ENCODE results near the gene CADM1. TPM values are rescaled to one million over a fixed set of nuclear protein-coding genes. Genes with fewer than 3 reads are reported as not detected.
A peak's percentile ranks its signal among the peaks of the same experiment; 100 is the strongest.

Gene CADM1
- total and polyA plus RNA-seq, 8 donors, result 0.58 to 29.7 (median 5.3) TPM

- WGBS, 5 donors, result 83 to 93% (median 86%) methylated on average over 2 of the region's 2 CpGs
- Histone ChIP-seq H3K4me3 (no peak overlapping the region), H3K9me3 (no peaks in the 10 kb centered on the region), H3K36me3 (no peaks in the 10 kb centered on the region), H3K27me3 (no peaks in the 10 kb centered on the region), H3K4me1 (no peaks in the 10 kb centered on the region), H3K27ac (no peak overlapping the region)
- TF ChIP-seq EP300 (IDR thresholded peaks at IDR 0.05) (no peak), CTCF (IDR thresholded peaks at IDR 0.05) (no peak), POLR2AphosphoS5 (IDR thresholded peaks at IDR 0.05) (no peak), POLR2A (IDR thresholded peaks at IDR 0.05) (no peak)
- DNase-seq, result no peak
- intact Hi-C loops (cut with DNase I; ENCODE audit: low total_unique reads), result no loop called here
These were observed 158.4 kb downstream of the CADM1 start for GRCh38 chr11:115345840-115346239.

DNA sequence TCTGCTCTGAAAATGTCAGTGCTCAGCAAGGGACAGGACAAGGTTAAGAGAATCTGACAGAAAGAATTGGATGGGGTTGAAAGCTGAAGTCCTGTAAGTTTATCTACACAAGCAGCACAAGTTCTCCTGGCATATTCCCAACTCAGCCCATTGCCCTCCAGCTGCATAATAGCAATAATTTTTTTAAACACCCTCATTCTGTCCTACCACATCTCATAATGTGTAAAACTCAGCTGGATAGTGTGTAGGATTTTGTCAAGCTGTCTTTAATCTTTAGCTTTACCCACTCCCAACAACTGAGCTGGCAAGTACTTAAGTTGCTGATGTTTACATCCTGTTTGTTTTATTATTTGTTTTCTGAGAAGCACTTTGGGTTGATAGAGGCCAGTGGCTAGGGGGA is 158.9 kb downstream of the CADM1 start:
- peak in 1 of 2 donors; percentile 12 for DNase-seq
- intact Hi-C loops (cut with DNase I; ENCODE audit: low total_unique reads), result no loop called here
- Histone ChIP-seq H3K36me3 (no peaks in the 10 kb centered on the region), H3K4me1 (no peaks in the 10 kb centered on the region), H3K9me3 (no peaks in the 10 kb centered on the region), H3K27me3 (no peaks in the 10 kb centered on the region), H3K27ac (no peak overlapping the region), H3K4me3 (no peak overlapping the region)
- no peak for TF ChIP-seq POLR2AphosphoS5 (IDR thresholded peaks at IDR 0.05)
- no peak for TF ChIP-seq CTCF (IDR thresholded peaks at IDR 0.05)
- TF ChIP-seq EP300 (IDR thresholded peaks at IDR 0.05), result no peak
- TF ChIP-seq POLR2A (IDR thresholded peaks at IDR 0.05), result no peak

DNA sequence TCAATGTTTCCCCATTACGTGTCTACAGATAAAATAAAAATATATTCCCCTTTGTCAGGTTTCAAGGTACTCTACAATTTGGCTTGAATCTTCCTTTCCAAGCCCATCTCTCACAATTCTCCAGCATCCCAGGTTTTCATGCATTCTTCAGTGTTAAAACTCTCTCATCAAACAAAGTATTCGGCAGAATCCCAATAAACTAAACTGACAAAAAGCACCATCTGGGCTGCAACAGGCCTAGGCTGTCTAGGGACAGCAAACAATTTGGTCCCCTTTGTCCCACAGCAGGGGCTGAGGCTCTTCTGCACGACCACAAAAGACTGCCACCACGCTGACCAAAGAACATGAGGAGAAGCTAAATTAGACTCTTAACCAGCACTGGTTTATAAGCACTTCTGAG is 159.4 kb downstream of the CADM1 start:
- TF ChIP-seq EP300 (IDR thresholded peaks at IDR 0.05) (no peak), POLR2AphosphoS5 (IDR thresholded peaks at IDR 0.05) (no peak), CTCF (IDR thresholded peaks at IDR 0.05) (no peak), POLR2A (IDR thresholded peaks at IDR 0.05) (no peak)
- Histone ChIP-seq H3K4me1 (no peaks in the 10 kb centered on the region), H3K36me3 (no peaks in the 10 kb centered on the region), H3K27me3 (no peaks in the 10 kb centered on the region), H3K27ac (no peak overlapping the region), H3K9me3 (no peaks in the 10 kb centered on the region), H3K4me3 (no peak overlapping the region)
- WGBS, 5 donors, result 78 to 80% (median 78%) methylated on average over 4 of the region's 4 CpGs
- intact Hi-C loops (cut with DNase I; ENCODE audit: low total_unique reads), result no loop called here
- no peak for DNase-seq

DNA sequence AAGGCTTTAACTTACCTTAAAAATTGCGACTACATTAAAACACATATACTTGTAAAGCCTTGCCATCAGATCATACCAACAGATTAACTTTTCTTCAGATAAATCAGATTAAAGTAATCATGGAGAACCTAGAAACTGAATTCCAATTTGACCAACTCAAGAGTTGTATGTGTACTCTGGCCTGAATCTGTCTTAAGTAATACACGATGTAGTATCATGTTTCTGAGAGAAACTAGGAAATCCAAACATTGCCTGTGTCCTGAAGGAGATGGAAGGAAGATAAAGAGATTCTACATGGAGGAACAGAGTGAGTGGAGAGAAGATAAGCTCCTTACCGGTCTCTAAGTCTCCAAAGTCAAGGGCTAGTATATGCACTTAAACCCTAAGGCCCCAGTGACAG is 162.1 kb downstream of the CADM1 start:
- Histone ChIP-seq H3K4me1 (no peaks in the 10 kb centered on the region), H3K36me3 (no peaks in the 10 kb centered on the region), H3K27ac (no peak overlapping the region), H3K27me3 (no peaks in the 10 kb centered on the region), H3K9me3 (no peaks in the 10 kb centered on the region), H3K4me3 (no peak overlapping the region)
- 75 to 89% (median 84%) methylated on average over 3 of the region's 3 CpGs for WGBS, 5 donors
- intact Hi-C loops (cut with DNase I; ENCODE audit: low total_unique reads), result no loop called here
- TF ChIP-seq EP300 (IDR thresholded peaks at IDR 0.05) (no peak), POLR2AphosphoS5 (IDR thresholded peaks at IDR 0.05) (no peak), POLR2A (IDR thresholded peaks at IDR 0.05) (no peak), CTCF (IDR thresholded peaks at IDR 0.05) (no peak)
- no peak for DNase-seq

All from stomach (tissue), 9 donors.